Karpas-422 (cell line): ENCODE measurements around the gene MTFP1. TPM values are rescaled to one million over a fixed set of nuclear protein-coding genes. Genes with fewer than 3 reads are reported as not detected.

ENCODE experiments used
- DNase-seq: peaks from one replicate; pipeline ENCODE4 v3.0.0-alpha.2; 2015
- H2AFZ ChIP-seq: fragments of 200-600 bp; sonication (generic); 2 replicates; pipeline ENCODE4 v1.6.1; 2014; ENCODE audit warnings: antibody characterized with exemption, low read length, mixed read lengths
- H3K27ac ChIP-seq: fragments of 200-600 bp; sonication (generic); 2 replicates; pipeline ENCODE4 v1.5.1; 2014; ENCODE audit warnings: mild to moderate bottlenecking, low read length, moderate library complexity
- H3K27me3 ChIP-seq: fragments of 200-600 bp; sonication (generic); 2 replicates; pipeline ENCODE4 v1.6.1; 2014; ENCODE audit warnings: low read length, mixed read lengths
- H3K36me3 ChIP-seq: fragments of 200-600 bp; sonication (generic); 2 replicates; pipeline ENCODE4 v1.6.1; 2014; ENCODE audit warnings: low read length, mixed read lengths; ENCODE audit not compliant: insufficient read depth
- H3K4me1 ChIP-seq: fragments of 200-600 bp; sonication (generic); 2 replicates; pipeline ENCODE4 v1.6.1; 2014; ENCODE audit warnings: mild to moderate bottlenecking, low read length, mixed read lengths
- H3K4me2 ChIP-seq: fragments of 200-600 bp; sonication (generic); 2 replicates; pipeline ENCODE4 v1.6.1; 2014; ENCODE audit warnings: low read length, low read depth, mild to moderate bottlenecking; ENCODE audit not compliant: poor library complexity, severe bottlenecking
- H3K4me3 ChIP-seq: fragments of 200-600 bp; sonication (generic); 2 replicates; pipeline ENCODE4 v1.5.1; 2014; ENCODE audit warnings: mild to moderate bottlenecking, antibody characterized with exemption, low read length, mixed read lengths
- H3K79me2 ChIP-seq: fragments of 200-600 bp; sonication (generic); 2 replicates; pipeline ENCODE4 v1.6.1; 2014; ENCODE audit warnings: mild to moderate bottlenecking, low read length, mixed read lengths
- H3K9ac ChIP-seq: fragments of 200-600 bp; sonication (generic); 2 replicates; pipeline ENCODE4 v1.6.0; 2014; ENCODE audit warnings: low read length
- H3K9me2 ChIP-seq: fragments of 200-600 bp; sonication (generic), shearing (Covaris generic); replicated peaks from 2 replicates; pipeline ENCODE4 v1.6.0; 2014; ENCODE audit warnings: mild to moderate bottlenecking, low read length, moderate library complexity; ENCODE audit not compliant: insufficient read depth
- H3K9me3 ChIP-seq: fragments of 300-700, 200-600 bp; sonication (generic); 2 replicates; pipeline ENCODE4 v1.6.1; 2014; ENCODE audit warnings: low read length, mixed read lengths
- H4K20me1 ChIP-seq: fragments of 200-600 bp; sonication (generic); 2 replicates; pipeline ENCODE4 v1.6.1; 2014; ENCODE audit warnings: mild to moderate bottlenecking, antibody characterized with exemption, low read length, low read depth; ENCODE audit not compliant: insufficient read depth
- total RNA-seq: library from RNA; depleted of rRNA; stranded (reverse); fragments of >200 nt; shearing (Covaris generic); gene quantifications from 2 replicates; pipeline ENCODE4 v1.2.3, GENCODE V29; 2014; ENCODE audit warnings: low replicate concordance; rRNA removed

Gene MTFP1
- 69.4 and 120 TPM in 2 replicates for total RNA-seq

GRCh38 chr22:30425616-30426387 lies at the start of gene MTFP1:
Gene MTFP1 (plus strand): TSS chr22:30425768. CDS start chr22:30425880, 112 bp downstream.
- peak within 1 kb of the TSS; percentile 78 for H3K9ac ChIP-seq
- peak within 1 kb of the TSS; percentile 95 for H3K4me2 ChIP-seq
- H4K20me1 ChIP-seq = no peaks in the 10 kb centered on the region
- H2AFZ ChIP-seq = peak within 1 kb of the TSS; percentile 84; the same call in 1 of the 2 replicates
- H3K79me2 ChIP-seq = peaks cover 54% of the 10 kb centered on the region
- H3K4me3 ChIP-seq = peak within 1 kb of the TSS; percentile 79
- H3K9me2 ChIP-seq = no peaks in the 10 kb centered on the region
- no peaks in the 10 kb centered on the region for H3K27me3 ChIP-seq
- H3K9me3 ChIP-seq = no peaks in the 10 kb centered on the region
- peak; percentile 90 for DNase-seq
- peak within 1 kb of the TSS; percentile 78 for H3K27ac ChIP-seq
- H3K36me3 ChIP-seq = peaks cover 19% of the 10 kb centered on the region
- H3K4me1 ChIP-seq = peaks cover 43% of the 10 kb centered on the region

DNA sequence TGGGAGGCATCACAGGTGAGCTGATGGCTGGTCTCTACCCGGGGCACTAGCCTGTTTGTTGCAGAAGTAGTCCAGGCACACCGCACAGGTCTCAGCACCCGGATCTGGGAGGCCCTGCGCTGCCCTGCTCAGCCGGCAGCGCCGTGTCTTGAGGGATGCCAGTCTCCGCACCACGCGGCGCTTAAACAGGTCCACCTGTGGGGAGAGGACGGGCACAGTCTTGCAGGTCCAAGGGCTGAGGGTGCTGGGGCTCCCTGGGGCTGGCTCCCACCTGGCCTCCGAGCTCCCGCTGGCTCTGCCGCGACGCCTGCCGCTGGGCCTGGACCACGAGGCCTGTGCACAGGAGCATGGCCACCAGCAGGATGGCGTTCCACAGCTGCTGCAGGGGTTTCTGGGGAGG lies 45.6 kb upstream of the MTFP1 start:
- Histone ChIP-seq H3K4me1 (peaks cover 6% of the 10 kb centered on the region; the same call in 1 of the 2 replicates), H3K4me2 (no peak overlapping the region), H2AFZ (no peak overlapping the region), H3K27me3 (no peaks in the 10 kb centered on the region), H3K4me3 (no peak overlapping the region), H3K9me2 (no peaks in the 10 kb centered on the region), H4K20me1 (no peaks in the 10 kb centered on the region), H3K9ac (no peak overlapping the region), H3K79me2 (no peaks in the 10 kb centered on the region), H3K36me3 (no peaks in the 10 kb centered on the region), H3K27ac (no peak overlapping the region), H3K9me3 (no peaks in the 10 kb centered on the region)
- no peak for DNase-seq

GRCh38 chr22:30381264-30381663 lies 44.3 kb upstream of the MTFP1 start:
- no peak overlapping the region for H2AFZ ChIP-seq
- H4K20me1 ChIP-seq = no peaks in the 10 kb centered on the region
- H3K9me3 ChIP-seq = no peaks in the 10 kb centered on the region
- H3K79me2 ChIP-seq = no peaks in the 10 kb centered on the region
- no peak overlapping the region for H3K4me3 ChIP-seq
- DNase-seq = no peak
- no peak overlapping the region for H3K4me2 ChIP-seq
- H3K27me3 ChIP-seq = no peaks in the 10 kb centered on the region
- H3K4me1 ChIP-seq = peaks cover 10% of the 10 kb centered on the region
- H3K36me3 ChIP-seq = no peaks in the 10 kb centered on the region
- no peak overlapping the region for H3K9ac ChIP-seq
- H3K9me2 ChIP-seq = no peaks in the 10 kb centered on the region
- no peak overlapping the region for H3K27ac ChIP-seq

DNA sequence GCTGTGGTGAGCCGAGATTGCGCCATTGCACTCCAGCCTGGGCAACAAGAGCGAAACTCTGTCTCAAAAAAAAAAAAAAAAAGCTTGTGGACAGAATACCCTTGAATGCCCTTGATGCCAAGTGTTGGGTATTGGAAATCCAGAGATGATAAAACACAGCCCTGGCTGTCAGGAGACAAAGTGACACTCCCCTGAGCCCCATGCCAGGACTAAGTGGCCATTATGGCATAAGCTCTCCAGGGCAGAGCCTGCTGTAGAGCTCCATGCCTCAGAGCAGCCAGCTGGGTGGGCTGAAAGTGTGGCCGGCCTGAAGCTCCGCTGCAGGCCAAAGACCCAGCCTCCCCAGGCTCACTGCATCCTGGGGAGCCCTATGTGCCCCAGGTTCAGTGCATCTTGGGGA lies 43.2 kb upstream of the MTFP1 start:
- Histone ChIP-seq H3K9me2 (no peaks in the 10 kb centered on the region), H4K20me1 (no peaks in the 10 kb centered on the region), H3K4me3 (no peak overlapping the region), H3K9me3 (no peaks in the 10 kb centered on the region), H3K36me3 (no peaks in the 10 kb centered on the region), H3K4me1 (peaks cover 15% of the 10 kb centered on the region), H3K4me2 (no peak overlapping the region), H3K27ac (no peak overlapping the region), H3K27me3 (no peaks in the 10 kb centered on the region), H3K79me2 (no peaks in the 10 kb centered on the region), H3K9ac (no peak overlapping the region), H2AFZ (no peak overlapping the region)
- no peak for DNase-seq

DNA sequence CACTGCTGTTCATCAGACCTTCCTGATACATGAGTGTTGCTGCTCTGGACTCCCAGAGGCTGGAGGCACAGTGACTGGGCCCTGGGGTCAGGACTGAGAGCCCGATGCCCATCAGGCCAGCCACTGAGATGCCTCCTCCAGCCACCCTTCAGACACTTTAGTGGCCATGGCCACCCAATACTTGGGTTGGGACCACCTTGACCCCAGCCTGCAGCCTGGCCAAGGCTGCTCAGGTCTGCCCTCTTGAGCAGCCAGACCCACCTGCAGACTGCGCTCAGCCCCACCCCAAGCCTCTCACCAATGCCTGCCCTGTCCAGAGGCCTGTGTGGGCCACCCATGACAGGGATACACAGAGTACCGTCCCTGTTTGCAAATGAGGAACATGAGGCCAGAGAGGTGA lies 42.5 kb upstream of the MTFP1 start:
- Histone ChIP-seq H4K20me1 (no peaks in the 10 kb centered on the region), H3K9me3 (no peaks in the 10 kb centered on the region), H3K36me3 (no peaks in the 10 kb centered on the region), H3K27ac (no peak overlapping the region), H3K9me2 (no peaks in the 10 kb centered on the region), H2AFZ (no peak overlapping the region), H3K9ac (no peak overlapping the region), H3K4me2 (no peak overlapping the region), H3K4me1 (peaks cover 18% of the 10 kb centered on the region), H3K79me2 (no peaks in the 10 kb centered on the region), H3K27me3 (no peaks in the 10 kb centered on the region), H3K4me3 (no peak overlapping the region)
- DNase-seq = no peak

GRCh38 chr22:30385942-30386341 lies 39.6 kb upstream of the MTFP1 start:
- no peak overlapping the region for H2AFZ ChIP-seq
- no peak overlapping the region for H3K27ac ChIP-seq
- peak overlapping the region; percentile 68 for H3K4me2 ChIP-seq
- no peaks in the 10 kb centered on the region for H3K79me2 ChIP-seq
- no peaks in the 10 kb centered on the region for H4K20me1 ChIP-seq
- H3K27me3 ChIP-seq = no peaks in the 10 kb centered on the region
- H3K9ac ChIP-seq = peak overlapping the region; percentile 77
- H3K9me3 ChIP-seq = no peaks in the 10 kb centered on the region
- no peak for DNase-seq
- no peaks in the 10 kb centered on the region for H3K9me2 ChIP-seq
- H3K36me3 ChIP-seq = no peaks in the 10 kb centered on the region
- peak overlapping the region; percentile 67; the same call in 1 of the 2 replicates for H3K4me3 ChIP-seq
- peaks cover 22% of the 10 kb centered on the region for H3K4me1 ChIP-seq

- Histone ChIP-seq H3K27ac (no peak overlapping the region), H3K9me2 (no peaks in the 10 kb centered on the region), H3K9me3 (no peaks in the 10 kb centered on the region), H3K79me2 (no peaks in the 10 kb centered on the region), H3K36me3 (no peaks in the 10 kb centered on the region), H3K9ac (peak overlapping the region; percentile 77), H2AFZ (no peak overlapping the region), H3K27me3 (no peaks in the 10 kb centered on the region), H4K20me1 (no peaks in the 10 kb centered on the region), H3K4me2 (peak overlapping the region; percentile 68), H3K4me1 (peaks cover 28% of the 10 kb centered on the region), H3K4me3 (peak overlapping the region; percentile 67)
- DNase-seq = no peak
These were observed 39.0 kb upstream of the MTFP1 start for GRCh38 chr22:30386608-30386959.

DNA sequence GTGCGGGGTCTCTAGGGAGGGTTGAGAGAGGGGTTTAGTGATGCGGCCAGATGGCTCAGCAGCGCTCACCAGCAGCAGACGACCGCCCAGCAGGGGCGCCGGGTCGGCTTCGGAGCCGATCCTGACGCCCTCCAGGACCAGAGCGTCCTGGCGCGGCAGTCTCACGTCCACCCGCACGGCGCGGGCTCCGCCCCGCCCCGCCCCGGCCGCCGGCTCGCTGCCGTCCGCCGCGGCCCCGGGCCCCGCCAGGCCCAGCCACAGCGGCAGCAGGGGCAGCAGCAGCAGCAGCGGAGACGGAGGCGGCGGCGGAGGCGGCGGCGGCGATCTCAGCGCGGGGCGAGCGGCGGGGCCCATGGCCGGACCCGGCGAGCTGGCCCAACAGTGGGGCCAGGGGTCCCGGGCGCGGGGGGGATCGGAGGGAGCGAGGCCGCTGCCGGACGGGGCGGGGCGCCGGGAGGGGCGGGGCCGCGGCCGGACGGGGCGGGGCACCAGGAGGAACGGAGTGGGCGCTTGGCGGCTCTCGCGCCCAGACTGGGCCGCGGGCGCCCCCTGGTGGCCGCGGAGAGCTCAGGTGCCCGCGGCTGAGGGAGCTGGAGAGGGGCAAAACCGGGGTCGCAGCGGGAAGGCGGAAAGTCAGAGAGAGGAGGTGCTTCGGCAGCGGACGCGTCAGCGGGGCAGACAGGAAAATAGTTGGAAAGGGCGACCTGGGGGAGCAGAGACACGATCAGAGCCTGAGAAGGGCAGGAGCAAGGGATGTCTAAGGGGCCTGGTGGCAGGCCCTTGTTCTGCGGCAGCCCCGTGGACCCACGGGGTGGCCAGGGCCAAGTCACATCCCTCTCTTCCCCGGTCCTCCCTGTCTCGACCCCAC lies 38.4 kb upstream of the MTFP1 start, which contains the start of gene RNF215:
Gene RNF215 (minus strand): TSS at position 452 of the 868 bp plus-strand sequence. CDS start 98 bp downstream, at position 354.
- no peaks in the 10 kb centered on the region for H3K36me3 ChIP-seq
- H3K27me3 ChIP-seq = no peaks in the 10 kb centered on the region
- no peaks in the 10 kb centered on the region for H3K79me2 ChIP-seq
- no peak within 1 kb of the TSS for H3K27ac ChIP-seq
- peak; percentile 94 for DNase-seq
- H3K9ac ChIP-seq = peak within 1 kb of the TSS; percentile 77
- H3K9me2 ChIP-seq = no peaks in the 10 kb centered on the region
- H4K20me1 ChIP-seq = no peaks in the 10 kb centered on the region
- peaks cover 34% of the 10 kb centered on the region for H3K4me1 ChIP-seq
- H3K9me3 ChIP-seq = no peaks in the 10 kb centered on the region
- H3K4me2 ChIP-seq = peak within 1 kb of the TSS; percentile 68
- H2AFZ ChIP-seq = peak within 1 kb of the TSS; percentile 33; the same call in 1 of the 2 replicates
- peak within 1 kb of the TSS; percentile 67 for H3K4me3 ChIP-seq
